OCI-M2 (cell line): ENCODE results near the gene AHCY.
"Not testable (repeated sequence)": the region's sequence is repeated elsewhere in the genome, so short reads cannot be mapped to it uniquely, and the experiment has no call there.

ENCODE experiments used
- DNase-seq: peaks from one replicate; lab custom pipeline; 2025; ENCODE audit not compliant: unreplicated experiment; lab: John Stamatoyannopoulos, UW

AHCY gene

DNA sequence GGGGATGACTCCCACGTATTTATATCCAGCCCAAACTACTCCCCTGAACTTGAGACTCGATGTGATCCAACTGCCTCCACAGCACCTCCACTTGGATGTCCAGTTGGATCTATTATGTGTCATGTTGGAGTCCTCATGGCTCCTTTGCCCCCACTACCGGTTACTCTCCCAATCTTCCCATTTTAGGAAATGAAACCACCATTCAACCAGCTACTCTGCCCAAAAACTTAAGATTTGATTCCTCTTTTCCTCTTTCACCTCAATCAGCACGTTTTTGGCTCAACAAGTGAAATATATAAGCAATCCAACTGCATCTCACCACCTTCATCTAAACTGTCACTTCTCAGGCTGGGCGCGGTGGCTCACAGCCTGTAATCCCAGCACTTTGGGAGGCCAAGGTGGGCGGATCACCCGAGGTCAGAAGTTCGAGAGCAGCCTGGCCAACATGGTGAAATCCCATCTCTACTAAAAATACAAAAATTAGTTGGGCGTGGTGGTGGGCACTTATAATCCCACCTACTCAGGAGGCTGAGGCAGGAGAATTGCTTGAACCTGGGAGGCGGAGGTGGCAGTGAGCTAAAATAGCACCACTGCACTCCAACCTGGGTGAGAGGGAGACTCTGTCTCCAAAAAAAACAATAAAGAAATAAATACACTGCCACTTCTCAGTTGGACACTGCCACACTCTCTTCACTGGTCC, 3.4 kb downstream of the AHCY start:
- no peak for DNase-seq

DNA sequence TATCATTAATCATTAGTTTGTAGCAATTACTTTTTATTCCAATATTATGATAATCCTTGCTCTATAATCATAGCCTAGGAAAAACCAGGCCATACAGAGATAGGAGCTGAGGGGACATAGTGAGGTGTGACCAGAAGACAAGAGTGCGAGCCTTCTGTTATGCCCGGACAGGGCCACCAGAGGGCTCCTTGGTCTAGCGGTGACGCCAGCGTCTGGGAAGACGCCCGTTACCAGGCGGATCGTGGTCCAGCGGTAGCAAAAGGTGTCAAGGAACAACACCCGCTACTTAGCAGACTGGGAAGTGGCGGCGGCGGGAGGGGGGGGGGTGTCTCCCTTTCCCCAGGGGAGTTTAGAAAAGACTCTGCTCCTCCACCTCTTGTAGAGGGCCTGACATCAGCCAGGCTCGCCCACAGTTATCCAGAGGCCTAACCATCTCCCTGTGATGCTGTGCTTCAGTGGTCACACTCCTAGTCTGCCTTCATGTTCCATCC, 4.8 kb downstream of the AHCY start:
- not testable (repeated sequence) for DNase-seq

DNA sequence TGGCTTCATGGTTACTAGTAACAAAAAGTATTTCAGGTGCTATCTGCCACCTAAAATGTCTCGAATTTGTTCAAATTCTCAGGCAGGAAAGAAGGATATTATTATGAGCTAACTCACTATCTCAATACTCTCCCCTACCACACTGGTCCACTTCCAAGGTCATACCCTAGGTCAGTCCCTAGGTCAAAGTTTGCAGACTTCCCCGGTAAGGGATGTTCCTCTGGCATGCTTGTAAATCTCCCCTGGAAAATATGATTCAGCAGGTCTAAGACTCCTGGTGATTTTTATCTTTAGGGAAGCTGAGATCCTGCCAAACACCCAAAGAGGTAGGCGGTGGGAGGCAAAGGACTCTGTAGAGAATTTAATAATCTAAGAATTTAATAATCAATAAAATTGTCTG, 6.7 kb downstream of the AHCY start:
- DNase-seq = no peak

DNA sequence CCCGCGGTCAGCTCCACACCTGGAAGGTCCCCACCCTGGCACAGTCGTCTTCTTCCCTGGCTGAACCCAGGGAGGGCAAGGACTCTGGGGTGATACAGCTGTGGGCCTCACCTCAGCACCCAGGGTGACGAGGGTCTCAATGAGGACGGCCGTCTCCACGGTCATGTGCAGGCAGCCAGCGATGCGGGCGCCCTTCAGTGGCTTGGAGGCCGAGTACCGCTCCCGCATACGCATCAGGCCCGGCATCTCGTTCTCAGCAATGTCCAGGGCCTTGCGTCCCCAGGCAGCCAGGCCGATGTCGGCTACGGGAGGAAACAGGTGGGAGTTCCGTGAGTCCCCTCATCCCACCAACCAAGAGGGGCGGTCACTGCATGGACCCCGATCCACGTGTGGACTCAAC, 7.9 kb downstream of the AHCY start:
- DNase-seq = no peak

DNA sequence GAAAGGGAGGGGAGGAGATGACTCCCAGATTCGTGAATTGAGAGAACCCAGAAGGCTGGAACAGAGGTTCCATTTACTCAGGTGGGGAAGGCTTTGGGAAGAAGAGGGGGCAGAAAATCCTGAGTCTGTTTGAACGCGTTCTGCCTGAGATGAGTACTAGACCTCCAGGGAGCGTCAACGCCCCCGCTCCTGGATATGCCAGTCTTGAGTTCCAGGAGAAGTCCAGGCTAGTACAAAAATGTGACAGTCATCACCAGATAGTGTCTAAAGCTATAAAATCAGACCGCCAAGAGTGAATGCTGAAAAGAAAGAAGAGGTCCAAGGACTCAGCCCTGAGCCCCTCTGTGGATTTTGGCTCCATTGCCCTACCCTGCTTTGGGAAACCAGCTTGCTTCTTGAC, 8.6 kb downstream of the AHCY start:
- no peak for DNase-seq

DNA sequence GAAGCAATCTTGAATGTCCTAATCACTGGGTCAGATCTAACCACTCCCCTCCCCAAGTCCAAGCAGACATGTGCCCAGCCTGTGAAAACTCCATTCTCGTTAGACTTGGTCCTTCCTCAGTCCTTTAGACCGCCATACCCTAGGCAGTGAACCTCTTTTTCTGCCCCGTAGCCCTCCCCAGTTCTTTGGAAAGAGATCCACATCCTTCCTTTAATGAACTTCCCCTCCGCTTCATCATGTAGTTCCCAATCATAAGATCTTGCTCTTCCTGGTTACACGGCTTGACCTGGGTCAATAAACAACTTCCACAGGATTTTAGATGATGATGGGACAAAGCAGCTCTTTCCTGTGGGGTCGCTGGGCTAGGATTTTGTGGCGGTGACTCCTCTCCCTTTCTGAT, 9.6 kb downstream of the AHCY start:
- DNase-seq = no peak

DNA sequence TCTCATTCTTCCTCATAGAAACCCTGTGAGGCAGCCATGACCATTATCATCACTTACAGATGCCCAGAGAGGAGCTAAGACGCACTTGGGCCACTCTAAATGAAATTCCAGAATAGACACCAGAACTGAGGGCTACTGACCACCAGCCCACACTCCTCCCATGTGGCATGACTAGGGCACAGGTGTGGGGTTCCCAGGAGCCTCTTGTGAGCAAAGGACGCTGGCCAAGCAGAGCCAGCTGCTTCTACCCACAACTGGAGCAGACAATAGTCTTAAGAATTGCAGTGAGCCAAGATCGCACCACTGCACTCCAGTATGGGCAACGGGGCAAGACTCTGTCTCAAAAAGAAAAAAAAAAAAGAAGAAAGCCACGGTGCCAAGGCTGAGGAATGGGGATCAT, 10.0 kb downstream of the AHCY start:
- DNase-seq = no peak

DNA sequence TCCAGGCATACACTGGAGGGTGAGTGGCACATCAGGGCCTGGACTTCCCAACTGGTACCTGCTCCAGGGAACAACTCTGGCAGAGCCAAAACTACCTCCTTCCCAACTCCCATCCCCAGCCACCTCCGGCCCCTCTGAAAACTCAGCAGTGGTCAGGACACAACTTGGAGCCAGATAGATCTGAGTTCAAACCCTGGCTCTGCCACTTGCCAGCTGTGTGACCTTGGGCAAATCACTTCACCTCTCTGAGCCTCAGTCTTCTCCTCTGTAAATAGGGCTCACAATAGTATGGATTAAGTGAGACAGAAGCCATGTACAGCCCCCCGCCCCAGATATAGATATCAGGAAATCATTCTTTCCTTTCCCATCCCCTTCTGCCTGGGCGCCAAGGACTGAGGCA, 10.7 kb downstream of the AHCY start:
- no peak for DNase-seq

DNA sequence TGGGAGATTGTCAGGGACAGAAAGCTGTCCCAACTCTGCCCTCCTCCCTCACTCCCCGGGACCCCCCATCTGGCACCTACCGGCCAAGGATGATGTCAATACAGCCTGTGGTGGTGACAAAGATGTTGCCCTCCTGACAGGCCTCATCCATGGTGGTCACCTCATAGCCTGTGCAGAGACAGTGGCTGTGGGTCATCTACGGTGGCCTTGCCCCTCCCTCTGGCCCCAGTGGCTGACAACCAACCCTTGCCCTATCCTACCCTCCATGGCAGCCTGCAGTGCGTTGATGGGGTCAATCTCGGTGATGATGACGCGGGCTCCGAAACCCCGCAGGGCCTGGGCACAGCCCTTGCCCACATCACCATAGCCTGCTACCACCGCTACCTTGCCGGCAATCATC, 12.7 kb downstream of the AHCY start:
- no peak for DNase-seq

DNA sequence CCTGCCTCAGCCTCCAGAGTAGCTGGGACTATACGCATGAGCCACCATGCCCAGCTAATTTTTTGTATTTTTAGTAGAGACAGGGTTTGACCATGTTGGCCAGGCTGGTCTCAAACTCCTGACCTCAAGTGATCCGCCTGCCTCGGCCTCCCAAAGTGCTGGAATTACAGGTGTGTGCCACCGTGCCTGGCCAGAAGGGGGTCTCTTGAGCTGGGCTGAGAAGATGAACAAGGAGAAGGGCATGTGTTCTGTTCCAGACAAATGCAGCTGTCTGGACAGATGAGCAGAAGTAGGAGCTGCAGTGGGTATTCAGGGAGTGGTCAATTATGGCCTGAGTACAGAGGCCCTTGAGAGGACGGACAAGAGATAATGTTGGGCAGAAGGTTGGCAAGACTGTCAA, 15.7 kb downstream of the AHCY start:
- not testable (repeated sequence) for DNase-seq

DNA sequence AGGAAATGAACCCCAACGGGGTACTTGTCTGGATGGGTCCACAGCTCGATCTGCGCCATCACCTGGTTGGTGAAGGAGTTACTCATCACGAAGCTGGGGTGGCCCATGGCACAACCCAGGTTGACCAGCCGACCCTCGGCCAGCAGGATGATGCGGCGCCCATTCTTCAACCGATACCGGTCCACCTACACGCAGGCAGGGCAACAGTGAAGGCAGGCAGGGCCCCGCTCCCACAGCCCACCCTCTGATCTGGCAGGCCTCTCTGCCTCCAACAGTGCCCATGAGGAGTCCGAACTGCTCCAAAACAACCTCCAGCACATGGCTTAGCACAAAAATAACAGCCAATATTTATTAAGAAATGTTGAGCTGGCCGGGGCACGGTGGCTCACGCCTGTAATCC, 17.7 kb downstream of the AHCY start:
- no peak for DNase-seq

DNA sequence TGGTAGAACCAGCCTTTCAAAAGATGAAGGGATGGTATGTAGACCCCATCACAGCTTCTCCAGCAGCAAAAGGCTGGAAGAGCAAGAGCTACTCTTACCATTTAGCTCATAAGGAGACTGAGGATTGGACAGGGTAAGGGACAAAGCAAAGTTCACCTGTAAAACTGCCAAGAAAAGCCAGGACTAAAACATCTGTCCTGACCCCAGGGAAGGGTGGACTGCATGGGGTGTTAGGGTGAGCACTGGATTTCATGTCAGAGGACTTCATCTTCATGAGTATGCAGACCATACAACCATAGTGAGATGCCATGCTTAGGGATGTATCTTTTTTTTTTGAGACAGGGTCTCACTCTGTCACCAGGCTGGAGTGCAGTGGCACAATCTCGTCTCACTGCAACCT, 19.3 kb downstream of the AHCY start:
- DNase-seq = no peak

DNA sequence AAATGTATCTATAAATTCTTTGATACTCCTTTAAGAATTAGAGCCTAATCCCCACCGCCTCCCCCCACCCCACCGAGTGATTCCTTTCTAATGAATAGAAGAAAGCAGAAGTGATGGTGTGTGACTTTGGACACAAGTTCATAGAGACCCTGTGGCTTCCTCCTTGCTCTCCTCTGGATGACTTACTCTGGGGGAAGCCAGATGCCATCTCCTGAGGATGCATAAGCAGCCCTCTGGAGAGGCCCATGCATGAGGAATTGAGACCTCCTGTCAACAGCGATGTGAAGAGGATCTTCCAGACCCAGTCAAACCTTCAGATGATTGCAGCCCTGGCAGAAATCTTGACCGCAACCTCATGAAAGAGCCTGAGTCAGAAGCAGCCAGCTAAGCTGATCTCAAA, 21.1 kb downstream of the AHCY start:
- no peak for DNase-seq

DNA sequence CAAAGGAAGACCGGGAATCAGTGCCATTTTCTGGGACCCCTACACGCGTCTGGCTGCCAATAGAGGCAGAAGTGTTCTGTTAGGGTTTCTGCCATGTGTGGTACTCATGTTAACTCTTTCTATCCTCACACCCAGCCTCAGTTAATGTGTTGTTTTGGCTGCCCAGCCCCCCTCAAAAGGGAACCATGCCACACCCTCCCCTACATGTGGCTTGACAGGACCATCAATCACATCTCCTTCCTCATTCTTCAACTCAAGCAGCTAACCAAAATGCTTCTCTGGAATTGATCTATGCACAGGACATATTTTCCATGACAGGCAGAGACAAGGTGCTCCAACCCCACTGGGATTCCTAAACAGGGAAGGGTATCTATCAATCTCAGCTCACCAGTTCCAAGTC, 22.0 kb downstream of the AHCY start:
- no peak for DNase-seq

DNA sequence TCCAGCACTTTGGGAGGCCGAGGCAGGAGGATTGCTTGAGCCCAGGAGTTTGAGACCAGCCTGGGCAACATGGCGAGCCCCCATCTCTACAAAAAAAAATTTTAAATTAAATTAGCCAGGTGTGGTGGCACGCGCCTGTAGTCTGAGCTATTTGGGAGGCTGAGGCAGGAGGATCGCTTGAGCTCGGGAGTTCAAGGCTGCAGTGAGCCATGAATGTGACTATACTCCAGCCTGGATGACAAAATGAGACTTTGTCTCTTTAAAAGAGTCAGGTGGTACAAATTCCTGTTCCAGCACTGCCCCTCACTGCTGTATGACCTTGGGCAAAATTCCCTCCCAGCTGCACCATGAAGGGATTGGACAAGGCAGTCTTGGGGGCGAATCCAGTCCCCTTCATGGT, 28.5 kb downstream of the AHCY start:
- DNase-seq = no peak

DNA sequence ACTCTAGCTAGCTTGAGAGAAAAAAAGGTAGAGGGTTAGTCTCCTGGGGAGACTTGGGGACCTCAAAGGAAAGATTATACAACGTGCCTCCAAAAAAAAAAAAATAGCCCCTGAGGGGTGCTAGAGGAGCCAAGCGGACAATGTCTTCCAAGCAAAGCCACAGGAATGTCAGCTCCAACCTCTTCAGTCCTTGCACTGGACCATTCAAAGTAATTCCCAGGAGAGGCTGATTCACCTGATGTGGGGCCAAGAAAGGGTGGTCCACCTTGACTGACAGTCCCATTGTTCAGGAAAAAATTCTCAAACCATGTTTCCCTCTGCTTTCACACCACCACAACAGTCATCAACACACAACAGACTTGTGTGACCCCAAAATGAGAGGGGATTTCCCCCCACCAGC, 31.2 kb downstream of the AHCY start:
- DNase-seq = no peak

DNA sequence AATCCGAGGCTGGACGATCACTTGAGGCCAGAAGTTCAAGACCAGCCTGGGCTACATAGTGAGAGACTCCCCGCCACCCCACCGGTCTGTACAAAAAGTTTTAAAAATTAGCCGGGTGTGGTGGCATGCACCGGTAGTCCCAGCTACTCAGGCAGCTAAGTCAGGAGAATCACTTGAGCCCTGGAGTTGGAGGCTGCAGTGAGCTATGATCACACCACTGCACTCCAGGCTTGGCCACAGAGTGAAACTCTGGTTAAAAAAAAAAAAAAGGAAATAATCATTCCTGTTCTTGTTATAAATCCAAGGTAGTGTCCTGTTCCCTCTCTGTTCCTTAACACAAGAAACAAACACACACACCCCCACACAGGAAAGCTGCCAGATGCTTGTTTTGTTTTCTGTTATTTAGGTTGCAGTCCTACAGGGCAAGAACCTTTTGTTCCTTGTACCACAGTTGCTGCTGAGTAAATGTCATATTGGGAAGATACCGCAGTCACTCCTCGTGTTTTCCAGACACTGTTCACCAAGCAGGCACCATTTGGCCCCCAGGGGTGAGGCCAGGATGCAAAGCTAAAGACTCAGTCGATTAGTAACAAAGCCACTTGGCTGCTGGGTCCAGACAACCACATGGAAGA, 33.0 kb downstream of the AHCY start:
- no peak for DNase-seq

DNA sequence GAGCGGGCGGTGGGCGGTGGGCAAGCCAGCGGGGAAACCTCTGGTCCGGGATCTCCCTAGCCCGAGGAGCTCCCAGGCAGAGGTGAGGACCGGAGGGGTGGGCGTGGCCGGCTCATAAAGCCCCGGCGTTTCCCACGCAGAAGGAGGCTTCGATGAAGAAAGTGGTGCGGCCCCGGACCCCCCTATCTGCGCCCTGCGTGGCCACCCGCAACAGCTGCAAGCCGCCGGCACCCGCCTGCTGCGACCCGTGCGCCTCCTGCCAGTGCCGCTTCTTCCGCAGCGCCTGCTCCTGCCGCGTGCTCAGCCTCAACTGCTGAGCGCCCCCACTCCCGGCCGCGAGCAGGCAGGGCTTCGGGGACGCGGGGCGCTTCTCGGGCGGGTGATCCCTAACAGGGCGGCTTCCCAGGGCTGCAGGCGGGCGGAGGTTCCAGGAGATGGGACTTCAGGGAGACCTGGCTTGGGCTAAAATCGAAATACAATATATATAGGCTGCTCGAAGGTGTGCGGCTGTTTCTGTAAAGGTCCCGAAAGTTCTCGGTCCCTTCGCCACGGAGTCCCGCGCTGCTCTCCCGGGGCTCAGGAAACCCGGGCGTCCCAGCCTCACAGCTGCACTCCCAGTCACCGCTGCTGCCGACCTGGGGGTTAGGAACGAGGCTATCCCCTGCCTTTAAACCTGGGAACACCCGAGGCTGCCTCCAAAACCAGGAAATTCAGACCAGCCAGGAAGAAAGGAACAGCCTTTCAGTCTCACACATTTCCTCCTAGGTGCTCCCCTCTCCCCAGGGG, 34.1 kb downstream of the AHCY start:
- DNase-seq = no peak

DNA sequence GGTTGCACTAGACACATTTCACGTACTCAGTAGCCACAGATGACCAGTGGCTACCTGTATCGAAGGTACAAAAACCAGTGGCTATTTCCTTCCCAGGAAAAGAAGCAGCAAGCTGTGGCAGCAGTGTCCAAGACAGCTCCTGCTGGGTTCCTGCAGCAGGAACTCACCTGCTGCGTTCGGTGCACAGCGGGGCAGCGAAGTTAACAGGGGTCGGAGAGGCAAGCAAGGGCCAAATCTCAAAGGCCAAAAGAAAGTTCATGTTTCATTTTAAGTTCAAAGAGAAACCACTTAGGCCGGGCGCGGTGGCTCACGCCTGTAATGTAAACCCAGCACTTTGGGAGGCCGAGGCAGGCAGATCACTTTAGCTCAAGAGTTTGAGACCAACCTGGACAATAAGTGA, 35.0 kb downstream of the AHCY start:
- DNase-seq = no peak

DNA sequence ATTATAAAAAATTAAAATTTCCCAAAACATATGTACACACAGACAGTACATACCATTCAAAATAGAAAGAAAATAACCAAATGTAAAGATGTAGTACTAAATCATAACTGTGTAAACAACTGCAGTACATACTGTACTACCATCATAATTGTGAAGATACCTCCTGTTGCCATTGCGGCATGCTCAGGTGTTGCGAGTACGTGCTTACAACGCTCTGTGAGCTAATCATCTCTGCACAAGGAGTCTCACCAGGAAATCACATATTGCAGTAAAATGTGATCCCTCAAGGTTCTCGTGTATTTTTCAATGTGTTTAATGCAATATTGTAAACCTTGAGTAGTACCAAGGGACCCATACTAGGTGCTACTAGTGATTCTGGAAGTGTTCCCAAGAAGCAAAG, 39.0 kb downstream of the AHCY start:
- no peak for DNase-seq

DNA sequence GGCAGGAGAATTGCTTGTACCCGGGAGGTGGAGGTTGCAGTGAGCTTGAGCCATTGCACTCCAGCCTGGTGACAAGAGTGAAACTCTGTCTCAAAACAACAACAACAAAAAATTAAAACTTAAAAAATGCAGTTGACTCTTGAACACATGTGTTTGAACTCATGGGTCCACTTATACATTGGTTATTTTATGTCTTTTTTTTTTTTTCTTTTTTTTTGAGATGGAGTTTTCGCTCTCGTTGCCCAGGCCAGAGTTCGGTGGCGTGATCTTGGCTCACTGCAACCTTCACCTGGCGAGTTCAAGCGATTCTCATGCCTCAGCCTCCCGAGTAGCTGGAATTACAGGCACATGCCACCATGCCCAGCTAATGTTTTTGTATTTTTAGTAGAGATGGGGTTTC, 39.7 kb downstream of the AHCY start:
- DNase-seq = not testable (repeated sequence)
